NCI-H2171 treated with DMSO at 0.1 percent for 48 hours (cell line): ENCODE results near the gene PDIA5.

Source experiments
- DNase-seq: peaks from one replicate; lab custom pipeline; 2025; lab: John Stamatoyannopoulos, UW

The PDIA5 gene

DNA sequence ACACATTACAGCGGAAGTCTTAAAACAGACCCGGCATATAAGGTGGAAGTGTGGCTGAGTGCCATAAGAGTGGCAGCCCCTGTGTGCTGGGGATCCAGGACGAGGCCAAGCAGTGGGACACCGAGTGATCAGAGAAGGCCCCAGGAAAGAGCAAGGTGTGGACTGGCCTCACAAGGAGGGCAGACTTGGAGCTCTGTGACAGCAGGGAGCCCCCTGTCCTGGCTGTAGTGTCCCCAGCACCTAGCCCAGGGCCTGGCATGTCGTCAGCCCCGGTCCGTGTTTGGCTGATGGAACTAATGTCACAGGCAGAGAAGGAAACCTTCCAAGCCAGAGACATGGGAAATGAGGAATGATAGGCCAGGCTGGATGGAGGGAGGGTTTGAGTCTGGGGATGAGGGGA, 4.8 kb downstream of the PDIA5 start:
- DNase-seq, result no peak

DNA sequence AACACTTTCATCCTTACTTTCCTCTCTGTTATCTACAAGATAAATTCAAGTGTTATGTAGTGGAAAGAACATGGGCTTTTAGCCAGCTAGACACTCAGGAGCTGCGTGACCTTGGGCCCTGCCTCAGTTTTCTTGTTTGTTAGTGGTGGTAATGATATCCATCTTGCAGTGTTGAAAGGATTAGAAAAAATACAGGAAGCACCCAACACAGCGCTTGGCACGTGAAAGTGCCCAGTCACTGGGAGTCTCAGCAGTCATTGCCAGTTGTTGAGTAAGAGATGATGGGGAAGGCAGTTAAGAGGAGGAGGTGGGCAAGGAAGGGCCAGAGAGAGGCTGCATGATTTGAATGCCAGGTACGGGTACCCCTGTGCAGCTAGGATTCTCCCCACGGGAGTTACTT, 5.3 kb downstream of the PDIA5 start:
- no peak for DNase-seq

DNA sequence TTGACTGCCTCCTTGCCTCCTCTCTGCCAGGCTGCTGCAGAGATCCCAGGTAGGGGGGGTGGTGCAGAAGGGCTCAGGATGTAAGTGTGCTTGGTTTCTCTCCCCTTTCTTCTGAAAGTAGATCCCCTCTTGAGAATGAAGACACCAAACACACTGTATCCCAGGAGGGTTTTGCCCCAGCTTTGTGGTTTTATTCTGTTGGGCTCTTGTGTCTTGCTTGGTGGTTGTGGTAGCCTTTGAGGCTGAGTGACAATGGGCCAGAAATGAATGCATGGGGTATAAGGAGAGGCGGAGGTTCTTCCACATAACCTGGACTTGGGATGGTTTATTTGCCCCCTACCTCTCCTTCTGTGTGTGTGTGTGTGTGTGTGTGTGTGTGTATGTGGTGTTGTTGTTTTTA, 5.7 kb downstream of the PDIA5 start:
- peak; percentile 34 for DNase-seq

DNA sequence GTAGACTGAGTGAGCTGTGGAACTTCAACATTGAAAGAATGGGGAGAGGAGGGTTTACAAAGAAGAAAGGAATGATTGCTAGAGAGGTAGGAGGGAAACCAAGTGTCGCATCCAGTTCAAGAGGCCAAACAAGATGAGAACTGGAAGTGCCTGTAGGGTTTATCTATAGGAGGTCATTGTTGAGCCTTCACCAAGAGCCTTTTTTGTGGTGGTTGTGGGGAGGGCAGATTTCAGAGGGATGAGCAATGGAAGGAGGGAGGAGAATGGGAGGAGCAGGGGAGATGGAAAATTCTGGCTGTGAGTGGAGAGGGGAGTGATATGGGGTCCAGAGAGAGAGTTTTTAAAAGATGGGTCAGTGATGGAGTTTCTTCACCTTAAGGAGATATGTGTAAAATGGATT, 8.5 kb downstream of the PDIA5 start:
- DNase-seq, result no peak

DNA sequence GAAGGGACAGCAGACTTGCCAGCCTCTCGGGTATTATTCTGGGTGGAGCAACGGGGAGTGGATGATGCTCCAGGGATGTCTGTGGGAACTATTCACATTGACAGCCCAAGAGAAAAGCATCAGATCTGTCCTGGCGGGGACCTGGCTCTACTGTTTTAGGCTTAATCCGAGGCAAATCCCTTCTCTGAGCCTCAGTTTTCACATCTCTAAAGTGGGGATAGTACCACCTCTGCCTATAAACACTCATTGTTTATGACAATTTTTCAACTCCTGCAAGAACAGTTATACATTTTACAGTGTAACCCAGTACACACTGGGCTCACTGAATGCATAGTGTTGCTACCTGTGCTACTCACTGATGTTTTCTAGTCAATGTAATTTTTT, 9.3 kb downstream of the PDIA5 start:
- no peak for DNase-seq

DNA sequence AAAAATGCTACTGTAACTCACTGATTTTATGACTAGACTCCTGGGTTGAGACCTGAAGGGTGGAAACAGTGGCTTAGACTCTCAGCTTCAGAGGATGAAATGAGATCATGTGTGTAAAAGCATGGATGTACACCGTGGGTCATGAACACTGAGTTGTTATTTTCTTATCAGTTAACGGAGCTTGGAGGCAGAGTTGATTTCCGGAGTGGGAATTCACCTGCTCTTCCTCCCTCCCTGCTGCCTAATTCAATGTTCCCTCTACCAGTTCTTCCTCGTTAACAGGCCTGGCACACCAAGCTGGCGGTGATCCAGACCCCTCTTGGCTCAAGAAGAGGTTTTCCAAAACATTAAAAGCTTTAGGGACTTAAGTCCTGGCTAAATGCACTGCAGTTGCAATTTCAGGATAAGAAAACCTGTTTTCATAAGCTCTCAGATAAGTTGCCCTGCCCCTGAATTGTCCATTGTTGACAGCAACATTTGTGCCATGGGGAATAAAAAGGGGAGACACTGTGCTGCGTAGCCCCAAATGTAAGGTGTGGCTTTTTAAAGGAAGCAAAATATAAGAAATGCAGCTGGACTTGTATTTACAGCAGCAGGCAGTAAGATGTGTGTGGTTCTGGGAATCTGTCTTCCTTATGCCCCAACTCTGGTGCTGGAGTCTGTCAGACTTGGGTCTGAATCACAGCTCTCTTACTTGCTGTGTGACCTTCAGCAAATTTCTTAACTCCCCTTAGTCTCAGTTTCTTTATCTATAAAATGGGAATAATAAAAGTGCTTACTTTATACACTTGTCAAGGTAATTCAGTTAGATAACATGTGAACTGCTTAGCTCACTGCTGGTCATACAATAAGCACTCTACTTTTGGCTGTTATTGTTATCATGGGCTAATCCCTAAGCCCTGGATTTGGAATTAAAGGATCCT, 9.9 kb downstream of the PDIA5 start:
- peak; percentile 67 for DNase-seq

DNA sequence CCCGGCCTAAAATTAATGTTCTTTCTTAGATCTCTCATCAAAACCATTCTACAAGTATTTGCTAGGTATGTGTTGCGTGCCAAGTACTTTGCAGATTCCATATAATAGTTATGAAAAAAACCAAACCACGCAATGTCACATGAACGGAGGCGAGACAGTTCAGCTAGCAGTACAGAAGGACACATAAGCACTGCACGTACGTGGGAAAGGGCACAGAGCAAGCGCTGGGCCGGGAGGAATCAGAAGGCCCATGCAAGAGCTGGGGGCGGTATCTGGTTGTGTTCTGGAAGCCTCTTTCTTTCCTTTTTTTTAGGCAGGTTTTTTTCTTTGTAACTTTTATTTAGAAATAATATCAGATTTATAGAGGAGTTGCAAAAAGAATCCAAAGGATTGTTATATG, 11.3 kb downstream of the PDIA5 start:
- no peak for DNase-seq

DNA sequence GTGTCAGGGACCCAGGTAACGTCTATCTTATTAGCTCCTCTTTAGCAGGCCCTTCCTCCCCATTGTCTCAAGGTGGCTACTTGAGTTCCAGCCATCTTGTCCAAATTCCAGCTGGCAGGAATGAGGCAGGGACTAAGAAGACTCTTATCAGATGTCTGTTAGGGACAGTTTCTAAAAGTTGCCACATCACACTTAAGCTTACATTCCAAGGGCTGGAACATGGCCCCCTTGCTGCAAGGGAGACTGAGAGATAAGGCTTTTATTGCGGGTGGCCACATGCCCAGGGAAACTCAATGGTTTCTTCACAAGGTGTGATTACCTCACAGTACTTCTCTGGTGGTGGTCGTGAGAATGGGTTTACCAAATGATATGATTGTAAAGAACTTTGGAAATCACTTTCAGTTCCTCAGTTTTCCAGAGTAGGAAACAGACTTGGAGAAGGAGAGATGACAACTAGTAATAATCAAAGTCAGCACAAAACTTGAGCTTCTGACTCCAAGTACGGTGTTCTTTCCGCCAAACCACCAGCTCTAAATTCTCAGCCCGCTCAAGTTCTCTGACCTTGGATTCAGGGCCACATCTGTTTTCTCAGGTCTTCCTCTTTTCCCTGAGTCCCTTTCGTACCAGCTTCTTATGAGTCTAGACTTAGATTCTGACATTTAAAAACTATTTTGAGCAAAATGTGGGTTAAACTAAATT, 14.2 kb downstream of the PDIA5 start:
- no peak for DNase-seq

DNA sequence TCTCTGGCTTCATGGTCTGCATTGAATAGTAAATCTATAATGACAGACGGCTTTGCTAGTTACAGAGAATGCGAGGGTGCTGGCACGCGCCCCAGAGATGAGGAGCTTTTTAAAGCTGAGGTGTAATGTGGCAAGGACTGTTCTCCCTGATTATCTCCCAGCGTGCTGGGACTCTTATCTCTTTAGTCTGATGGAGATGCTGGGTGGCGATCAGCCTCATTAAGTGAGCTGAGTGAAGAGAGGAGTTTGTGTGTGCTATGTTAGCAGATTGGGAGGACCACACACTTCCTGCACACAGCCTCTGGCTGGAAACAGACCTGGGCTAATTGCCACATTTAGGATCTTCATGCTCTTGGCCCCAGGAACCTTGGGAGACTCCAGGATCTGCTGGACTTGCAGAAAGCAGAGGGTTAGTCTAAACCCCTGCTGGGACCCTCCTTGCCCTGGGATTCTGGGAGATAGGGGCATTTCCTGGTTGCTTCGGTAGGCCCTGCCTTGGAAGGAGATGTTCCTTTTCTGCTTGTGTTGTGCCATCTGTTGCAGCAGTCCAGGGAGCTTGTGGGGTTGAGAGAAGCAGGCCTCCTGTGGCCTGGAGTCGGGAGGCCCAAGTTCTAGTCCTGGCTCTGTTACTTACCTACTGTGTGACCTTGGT, 15.0 kb downstream of the PDIA5 start:
- DNase-seq, result peak; percentile 51

DNA sequence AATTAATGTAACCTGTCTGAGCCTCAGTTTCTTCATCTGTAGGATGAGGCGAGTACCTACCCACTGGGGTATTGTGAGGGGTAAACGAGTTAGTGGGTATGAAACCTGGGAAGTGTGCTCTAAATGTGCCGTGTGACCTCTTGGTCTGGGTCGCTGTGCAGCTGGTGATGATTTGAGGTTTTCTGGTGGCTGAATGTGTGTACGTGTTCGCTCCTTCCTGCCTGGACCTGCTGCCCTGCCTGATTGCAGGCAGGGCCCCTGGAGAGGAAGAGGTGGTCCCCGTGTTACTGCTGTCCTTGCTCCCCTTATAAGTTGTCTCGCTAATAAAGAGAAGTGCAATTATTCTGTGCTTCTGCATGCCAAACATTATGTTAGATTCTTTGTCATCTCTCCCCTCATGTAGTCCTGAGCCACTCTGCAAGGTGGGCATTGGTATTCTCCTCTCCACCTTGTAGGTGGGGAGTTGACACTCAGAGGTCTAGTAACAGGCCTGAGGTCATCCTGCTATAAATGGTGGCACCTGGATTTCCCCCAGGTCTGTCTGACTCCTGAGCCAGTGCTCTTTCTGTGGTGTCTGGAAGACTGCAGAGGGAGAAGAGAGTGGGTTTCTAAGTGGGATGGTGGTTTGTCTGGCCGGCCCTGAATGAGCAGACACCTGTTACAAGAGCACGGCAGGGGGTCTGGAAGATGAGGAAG, 15.7 kb downstream of the PDIA5 start:
- DNase-seq, result no peak

DNA sequence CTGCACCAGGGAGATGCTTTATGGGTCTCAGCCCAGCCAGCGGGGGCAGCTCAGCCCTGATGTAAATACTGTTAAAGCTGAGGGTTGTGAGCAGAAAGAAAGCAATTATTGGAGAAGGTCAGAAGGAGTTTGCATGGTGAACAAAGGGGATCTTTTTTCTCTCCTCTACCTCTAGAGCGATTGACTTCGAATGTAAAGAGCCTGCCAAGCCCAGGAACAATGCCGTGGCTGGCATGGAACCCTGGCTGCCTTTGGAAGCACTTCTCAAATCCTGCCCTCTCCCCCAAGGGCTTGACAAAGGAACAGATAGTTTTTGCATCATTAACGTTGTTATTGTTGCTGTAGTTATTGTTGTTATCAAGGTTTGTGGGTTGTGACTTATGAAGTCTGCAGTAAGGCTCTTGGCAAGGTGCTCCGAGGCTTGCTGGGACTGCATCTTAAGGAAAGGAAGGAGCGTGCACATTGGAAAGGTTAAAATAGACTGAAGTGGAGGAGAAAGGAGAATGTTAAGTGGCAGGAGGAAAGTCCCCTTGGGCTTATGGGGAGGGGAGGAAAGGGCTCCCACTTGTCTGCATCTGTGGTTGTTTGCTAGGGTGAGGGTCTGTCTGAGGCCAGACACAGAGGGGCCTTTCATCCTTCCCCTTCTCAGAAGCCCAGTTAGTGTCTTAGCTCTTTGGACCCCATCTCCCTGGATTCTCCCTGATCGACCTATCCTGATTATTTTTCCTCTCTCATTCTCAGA, 16.7 kb downstream of the PDIA5 start:
- no peak for DNase-seq

DNA sequence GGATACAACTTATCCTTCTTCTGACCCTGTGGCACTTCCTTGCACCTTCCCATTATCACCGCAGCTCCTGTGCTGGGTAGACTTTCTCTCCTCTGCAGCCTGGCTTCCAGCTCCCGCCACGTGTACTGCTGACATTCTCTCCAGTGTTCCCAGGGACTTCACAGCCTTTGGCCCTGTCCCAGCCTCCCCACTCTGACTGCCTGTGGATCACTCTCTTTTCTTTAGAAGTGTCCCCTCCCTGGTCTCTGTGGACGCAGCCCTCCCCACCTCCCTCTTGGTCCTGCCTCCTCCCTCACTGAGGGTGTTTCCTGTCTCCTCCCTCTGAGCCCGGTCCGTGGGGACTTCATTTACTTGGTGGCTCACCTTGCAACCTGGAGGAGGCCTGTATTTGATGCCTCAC, 17.4 kb downstream of the PDIA5 start:
- DNase-seq, result no peak

DNA sequence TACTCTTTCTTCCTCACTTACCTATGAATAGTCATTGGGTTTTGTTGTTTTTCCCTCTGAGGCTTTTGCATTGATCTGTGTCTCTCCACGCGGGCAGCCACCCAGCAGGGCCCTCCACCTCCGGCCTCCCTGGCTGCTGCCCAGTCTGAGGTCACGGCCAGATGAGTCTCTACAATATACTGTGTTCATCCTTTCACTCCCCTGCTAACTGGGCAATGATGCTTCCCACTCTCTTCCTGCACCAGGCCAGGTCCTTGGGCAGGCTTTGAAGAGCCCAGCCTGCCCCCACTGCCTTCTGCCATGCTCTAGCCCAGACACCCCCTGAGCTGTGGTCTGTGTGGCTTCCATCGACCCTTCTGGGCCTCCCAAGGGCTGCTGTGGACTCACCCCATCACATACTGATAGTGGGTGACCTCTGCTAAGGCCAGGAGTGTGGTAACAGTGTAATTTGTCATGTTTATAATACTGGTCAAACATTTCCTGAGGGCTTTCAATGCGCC, 18.0 kb downstream of the PDIA5 start:
- DNase-seq, result no peak

DNA sequence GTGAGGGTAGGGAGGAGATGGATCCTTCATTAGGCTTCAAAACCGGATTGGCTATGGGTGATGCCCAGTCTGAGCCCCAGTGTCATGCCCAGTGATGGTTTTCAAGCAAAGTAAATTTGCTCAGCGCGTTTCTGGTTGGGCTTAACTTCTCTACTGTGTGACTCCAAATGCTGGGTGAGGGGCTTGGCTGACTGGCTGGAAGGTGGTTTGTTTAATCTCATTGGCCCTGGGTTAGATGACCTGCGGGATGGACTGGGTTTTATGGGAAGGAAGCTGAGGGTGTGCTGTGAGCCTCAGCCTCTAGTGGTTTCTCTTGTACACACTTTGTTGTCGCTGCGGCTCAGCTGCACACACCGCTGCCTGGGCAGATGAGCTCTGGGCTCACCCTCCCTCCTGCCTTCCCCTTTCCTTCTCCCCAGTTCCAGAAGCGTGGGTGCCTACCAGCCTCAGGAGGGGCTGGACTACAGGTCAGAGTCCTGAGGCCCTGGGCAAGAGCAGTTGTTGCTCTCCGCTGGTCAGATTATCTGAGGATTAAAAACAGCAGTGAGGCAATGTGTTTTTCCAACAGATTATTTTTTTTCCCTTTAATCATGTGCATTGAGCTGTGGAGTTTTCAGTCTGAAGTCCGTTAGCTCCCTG, 18.6 kb downstream of the PDIA5 start:
- no peak for DNase-seq

DNA sequence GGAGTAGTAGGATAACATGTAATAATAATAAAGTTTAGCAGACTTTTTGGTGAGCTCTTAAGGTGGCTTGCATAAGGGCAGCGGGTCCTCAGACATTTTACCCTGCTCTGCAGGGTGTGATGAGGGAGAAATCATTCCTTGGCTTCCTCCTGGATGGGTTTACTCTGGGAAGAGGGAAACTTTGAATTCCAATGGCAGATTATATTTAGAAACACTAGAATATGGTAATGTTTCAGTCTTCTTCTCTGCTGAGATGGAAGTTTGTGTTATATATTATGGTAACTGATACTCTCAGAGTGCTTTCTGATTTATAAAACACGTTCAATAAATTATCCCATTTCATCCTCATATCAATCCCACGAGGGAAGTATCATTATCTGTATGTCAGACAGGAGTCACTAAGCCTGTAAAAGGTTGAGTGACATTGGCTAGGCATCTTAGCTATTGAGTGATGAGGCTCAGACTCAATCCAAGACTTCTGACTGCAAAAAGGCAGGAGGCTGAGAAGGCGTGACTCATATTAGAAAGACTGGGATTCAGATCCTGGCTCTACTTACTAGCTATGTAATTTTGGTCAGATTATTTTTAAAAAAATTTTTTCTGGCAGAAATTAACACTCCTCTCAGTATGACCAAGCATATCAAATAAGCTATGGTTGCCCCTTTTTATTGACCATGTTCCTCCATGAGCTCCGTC, 19.3 kb downstream of the PDIA5 start:
- DNase-seq, result no peak

DNA sequence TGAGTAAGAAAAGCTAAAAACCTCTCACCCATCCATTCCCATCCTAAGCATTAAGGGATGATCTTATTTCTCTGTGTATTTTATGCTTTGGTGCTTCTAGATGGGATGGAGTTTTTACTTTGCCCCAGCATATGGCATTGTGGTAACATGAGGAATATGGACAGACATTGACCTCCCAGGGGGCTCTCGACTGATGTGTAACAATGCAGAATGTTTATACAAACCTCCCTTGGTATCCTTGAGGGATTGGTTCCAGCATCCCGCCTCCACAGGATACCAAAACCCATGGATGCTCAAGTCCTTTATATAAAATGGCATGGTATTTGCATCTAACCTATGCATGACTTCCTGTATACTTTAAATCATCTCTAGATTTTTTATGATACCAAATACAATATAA, 21.6 kb downstream of the PDIA5 start:
- peak; percentile 95 for DNase-seq

DNA sequence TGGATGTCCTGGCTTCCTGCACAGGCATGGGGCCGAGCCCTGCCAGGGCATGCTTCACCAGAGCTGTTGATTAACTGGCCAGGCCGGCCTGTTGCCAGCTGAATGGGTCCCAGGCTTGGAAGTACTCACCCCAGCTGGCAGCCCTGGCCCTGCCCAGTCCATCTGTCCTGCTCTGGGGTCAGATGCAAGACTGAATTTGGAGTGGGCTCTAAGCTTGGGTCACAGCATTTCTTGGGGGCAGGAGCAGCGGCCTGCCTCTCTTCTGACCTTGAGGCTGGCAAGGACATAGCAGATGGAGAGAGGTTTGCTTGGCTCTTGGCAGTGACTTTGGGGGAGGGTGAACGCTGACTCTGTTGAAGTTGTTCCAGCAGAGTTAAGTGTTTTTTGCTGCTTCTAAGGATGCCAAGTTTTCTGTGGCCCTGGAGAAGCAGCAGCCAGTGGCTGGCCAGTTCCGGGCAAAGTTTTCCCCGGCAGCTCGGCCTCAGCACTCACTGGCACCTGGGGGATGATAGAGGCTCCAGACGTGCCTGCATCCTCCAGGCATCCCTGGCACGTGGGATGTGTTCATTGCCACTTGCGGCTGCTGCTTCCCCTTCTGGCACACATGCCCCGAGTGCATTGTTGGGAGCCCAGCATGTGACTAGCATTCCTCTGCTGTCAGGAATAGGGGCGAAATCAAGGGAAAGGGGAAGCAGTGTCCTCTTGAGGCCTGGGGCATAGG, 22.9 kb downstream of the PDIA5 start:
- DNase-seq, result no peak

DNA sequence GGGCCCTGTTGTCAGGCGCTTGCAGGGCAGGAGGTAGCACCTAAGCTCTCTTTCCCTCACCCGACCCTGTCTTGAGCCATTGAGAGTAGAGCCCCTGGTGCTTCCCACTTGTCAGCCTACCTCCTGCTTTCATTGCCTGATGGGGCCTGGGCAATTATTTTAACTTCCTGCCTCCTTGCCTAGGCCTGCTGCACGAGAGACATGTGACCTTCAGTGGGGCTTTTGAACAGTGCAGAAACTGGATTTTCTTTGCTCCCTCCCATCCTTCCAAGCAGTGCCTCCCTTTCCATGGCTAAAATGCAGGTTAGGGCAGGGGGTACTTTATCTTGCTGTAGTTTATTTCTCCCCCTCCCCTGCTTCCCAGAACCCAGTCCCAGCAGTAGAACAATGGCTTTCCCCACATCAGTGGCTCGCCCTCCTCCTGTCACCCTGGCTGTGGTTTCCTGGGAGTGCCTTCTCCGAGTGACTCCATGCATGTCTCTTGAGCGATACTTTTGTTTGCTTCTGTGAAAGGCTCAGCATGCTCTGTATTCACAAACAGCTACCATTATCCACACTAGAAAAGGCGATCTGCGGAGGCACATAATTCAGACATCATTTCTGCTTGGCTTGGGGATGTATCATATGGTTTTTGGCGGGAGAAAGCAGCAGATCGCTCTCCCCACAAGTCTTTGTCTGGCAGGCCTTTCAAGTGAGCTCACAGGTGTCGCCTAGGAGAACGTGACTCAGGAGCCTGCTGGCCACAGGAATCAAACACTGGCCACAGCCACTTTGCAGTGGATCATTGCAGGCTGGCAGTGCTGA, 24.1 kb downstream of the PDIA5 start:
- no peak for DNase-seq

DNA sequence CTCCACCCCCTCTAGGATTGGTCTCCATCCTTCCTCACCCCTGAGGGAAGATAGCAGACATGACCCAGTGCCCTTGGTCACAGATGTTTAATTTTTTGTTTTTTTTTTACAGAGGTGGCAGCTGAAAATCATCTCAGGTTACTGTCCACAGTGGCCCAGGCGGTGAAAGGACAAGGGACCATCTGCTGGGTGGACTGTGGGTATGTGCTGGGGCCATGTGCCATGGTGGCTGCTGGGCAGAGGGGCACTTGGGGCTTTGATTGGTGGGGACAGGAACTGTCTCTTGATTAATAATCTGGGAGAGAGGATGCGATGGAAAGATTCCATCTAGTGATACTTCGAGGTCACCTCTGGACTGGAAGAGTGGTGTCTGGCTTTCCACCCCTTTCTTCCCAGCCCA, 25.4 kb downstream of the PDIA5 start:
- no peak for DNase-seq
